ENCODE results near the gene SIGLECL1.
"Not testable (repeated sequence)": the region's sequence is repeated elsewhere in the genome, so short reads cannot be mapped to it uniquely, and the experiment has no call there.

The SIGLECL1 gene

DNA sequence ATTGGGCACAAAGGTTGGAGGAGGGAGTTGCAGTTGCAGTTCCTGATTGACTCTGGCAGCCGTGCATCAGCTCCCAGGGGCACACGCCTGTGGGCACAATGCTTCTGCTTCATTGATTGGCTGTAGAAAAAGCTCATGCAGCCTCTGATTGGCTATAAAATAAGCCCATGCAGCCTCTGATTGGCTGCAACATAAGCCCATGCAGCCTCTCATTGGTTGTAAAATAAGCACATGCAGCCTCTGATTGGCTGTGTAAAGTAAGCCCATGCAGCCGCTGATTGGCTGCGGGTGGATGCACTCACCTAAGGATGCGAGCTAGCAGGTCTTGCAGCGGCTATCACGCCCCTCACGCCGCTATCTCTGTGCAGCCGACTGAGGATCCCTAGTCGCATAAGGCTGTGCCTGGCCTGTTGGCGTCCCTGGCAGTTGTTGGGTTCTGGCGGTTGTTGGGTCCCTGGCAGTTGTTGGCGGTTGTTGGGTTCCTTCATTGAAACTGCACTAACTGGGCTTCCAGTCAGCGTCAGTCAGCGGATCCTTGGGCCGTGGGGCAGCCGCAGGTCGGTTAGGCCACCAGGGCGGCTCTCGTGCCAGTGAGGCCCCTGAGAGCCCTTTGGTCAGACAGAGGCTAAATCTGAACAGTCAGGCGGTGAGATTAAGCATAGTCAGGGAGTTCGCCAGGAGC is at the start of gene SIGLECL1:
Gene SIGLECL1 (plus strand): TSS at position 295 of the 682 bp plus-strand sequence. CDS start 12,993 bp downstream, outside the sequence.
- no peak for DNase-seq (ENCODE audit: low spot score)

DNA sequence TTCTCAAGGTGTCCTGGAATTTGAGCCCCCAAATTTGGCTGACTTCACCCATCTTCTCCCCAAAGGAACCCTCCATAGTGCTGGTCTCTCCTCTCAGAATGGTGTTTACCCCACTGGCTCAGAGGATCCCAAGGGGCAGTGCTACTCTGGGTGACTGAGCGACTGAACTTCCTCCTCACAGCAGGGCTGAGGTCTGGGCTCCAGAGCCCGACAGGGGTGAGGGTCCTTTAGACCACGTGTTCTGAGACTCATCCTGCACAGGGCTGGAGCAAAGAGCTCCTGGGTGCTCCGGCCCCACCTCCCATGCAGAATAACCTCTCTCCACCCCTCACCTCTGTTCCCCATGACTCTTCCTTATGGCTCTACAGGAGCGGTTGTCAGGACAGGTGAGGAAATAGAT is 49.2 kb upstream of the SIGLECL1 start:
- DNase-seq (ENCODE audit: low spot score): no peak

GRCh38 chr19:51203916-51204315 is 47.0 kb upstream of the SIGLECL1 start:
- DNase-seq (ENCODE audit: low spot score): no peak

GRCh38 chr19:51204321-51204720 is 46.6 kb upstream of the SIGLECL1 start:
- no peak for DNase-seq (ENCODE audit: low spot score)

- no peak for DNase-seq (ENCODE audit: low spot score)
Observed at GRCh38 chr19:51207747-51208146, 43.1 kb upstream of the SIGLECL1 start.

DNA sequence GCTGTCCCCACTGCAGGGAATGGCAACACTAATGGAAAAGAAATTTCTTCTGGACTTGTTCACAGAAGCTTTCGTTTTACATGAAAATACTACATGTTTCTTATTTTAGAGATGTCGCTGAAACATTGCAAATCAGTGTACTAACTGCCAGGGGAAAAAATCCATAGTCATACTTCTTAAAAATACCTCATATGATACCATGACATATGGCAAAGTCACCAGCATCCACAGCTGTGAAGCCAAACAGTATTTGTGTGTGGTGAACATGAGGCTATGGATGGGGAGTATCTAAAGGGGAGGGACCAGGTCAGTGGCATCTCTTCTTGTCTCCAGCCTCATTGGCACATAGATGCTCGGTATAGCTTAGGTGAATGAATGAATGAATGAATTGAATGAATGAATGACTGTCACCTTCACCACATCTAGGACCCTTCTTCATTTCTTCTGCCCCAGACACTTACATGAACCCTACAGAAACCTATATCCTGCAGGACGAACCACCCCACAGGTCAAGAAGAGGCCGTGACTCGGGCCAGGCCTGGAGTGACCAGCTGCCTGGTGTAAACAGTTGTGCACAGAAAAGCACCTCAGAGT is 40.6 kb upstream of the SIGLECL1 start:
- no peak for DNase-seq (ENCODE audit: low spot score)

- DNase-seq (ENCODE audit: low spot score): not testable (repeated sequence)
Observed at GRCh38 chr19:51210874-51211361, 40.0 kb upstream of the SIGLECL1 start.

GRCh38 chr19:51211833-51212232 is 39.0 kb upstream of the SIGLECL1 start:
- DNase-seq (ENCODE audit: low spot score): no peak

DNA sequence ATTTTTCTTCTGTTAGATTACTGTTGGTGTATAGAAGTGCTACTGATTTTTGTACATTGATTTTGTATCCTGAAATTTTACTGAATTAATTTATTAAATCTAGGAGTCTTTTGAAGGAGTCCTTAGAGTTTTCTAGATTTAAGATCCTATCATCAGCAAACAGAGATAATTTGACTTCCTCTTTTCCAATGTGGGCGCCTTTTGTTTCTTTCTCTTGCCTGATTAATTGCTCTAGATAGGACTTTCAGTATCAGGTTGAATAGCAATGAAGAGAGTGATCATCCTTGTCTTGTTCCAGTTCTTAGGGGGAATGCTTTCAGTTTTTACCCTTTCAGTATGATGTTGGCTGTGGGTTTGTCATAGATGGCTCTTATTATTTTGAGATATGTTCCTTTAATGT is 31.6 kb upstream of the SIGLECL1 start:
- DNase-seq (ENCODE audit: low spot score): no peak

GRCh38 chr19:51219971-51220370 is 30.9 kb upstream of the SIGLECL1 start:
- no peak for DNase-seq (ENCODE audit: low spot score)

- DNase-seq (ENCODE audit: low spot score): no peak
Observed at GRCh38 chr19:51220996-51221395, 29.9 kb upstream of the SIGLECL1 start.

DNA sequence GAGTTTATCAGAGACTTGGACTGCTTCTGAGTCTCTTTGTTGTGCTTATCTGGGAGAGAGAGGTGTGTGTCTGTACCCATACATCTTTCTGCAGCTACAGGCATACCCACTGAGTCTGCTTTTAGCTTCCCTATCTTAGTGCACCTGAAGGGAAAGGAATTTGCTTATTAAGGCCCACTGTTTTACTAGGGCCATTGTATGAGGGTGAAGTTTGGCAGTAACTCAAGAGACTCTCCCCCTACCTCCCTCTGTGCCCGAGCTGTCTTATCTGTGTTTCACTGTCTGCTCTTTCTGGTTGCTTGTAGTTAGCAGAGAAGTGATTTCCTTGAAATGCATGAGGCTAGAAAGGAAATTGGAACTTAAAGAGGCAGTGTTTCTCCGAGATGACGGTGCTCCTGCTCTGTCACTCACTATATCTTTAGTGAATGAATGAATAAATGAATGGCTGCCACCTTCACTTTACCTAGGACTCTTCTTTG is 26.7 kb upstream of the SIGLECL1 start:
- no peak for DNase-seq (ENCODE audit: low spot score)

DNA sequence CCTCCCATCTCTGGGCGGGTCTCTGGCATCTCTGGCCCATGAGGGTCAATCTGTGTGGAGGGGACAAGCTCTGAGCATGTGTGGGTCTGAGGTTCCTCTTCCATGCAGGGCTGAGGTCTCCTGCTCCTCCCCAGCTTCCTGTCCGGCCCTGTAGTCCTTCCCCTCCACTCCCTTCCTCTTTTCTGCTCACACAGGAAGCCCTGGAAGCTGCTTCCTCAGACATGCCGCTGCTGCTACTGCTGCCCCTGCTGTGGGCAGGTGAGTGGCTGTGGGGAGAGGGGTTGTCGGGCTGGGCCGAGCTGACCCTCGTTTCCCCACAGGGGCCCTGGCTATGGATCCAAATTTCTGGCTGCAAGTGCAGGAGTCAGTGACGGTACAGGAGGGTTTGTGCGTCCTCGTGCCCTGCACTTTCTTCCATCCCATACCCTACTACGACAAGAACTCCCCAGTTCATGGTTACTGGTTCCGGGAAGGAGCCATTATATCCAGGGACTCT is 25.9 kb upstream of the SIGLECL1 start, which contains the start of gene CD33:
Gene CD33 (plus strand): TSS at position 183 of the 496 bp plus-strand sequence. CDS start 39 bp downstream, at position 222.
- DNase-seq (ENCODE audit: low spot score): not testable (repeated sequence)

DNA sequence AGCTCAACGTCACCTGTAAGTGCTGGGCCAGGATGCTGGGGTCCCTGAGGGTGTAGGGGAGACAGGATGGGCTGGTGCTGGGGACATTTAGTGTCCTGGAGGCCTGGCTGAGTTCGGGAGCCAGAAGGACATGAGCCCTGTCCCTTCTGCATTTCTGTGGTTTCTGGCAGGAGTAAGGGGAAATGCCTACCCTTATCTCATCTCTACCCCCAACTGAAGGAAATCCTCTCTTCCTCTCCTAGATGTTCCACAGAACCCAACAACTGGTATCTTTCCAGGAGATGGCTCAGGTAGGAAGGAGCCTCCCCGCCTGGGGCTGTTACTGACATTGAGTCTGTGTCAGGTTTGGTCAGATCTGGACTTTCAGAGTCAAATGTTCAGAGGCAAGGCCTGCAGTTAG is 24.8 kb upstream of the SIGLECL1 start:
- DNase-seq (ENCODE audit: low spot score): no peak

GRCh38 chr19:51227326-51227725 is 23.6 kb upstream of the SIGLECL1 start:
- no peak for DNase-seq (ENCODE audit: low spot score)

DNA sequence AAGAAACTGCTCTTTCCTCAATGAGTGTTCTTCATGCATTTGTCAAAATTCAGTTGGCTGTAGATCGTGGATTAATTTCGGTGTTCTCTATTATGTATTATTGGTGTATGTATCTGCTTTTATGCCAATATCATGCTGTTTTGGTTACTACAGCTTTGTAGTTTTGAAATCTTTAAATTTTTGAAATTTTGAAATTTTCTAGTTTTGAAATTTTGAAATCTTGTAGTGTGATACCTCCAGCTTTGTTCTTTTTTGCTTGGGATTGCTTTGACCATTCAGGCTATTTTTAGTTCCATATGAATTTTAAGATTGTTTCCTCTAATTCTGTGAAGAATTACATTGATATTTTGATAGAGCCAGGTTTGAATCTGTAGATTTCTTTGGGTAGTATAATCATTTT is 22.9 kb upstream of the SIGLECL1 start:
- DNase-seq (ENCODE audit: low spot score): no peak

GRCh38 chr19:51240866-51241265 is 10.0 kb upstream of the SIGLECL1 start:
- DNase-seq (ENCODE audit: low spot score): no peak

DNA sequence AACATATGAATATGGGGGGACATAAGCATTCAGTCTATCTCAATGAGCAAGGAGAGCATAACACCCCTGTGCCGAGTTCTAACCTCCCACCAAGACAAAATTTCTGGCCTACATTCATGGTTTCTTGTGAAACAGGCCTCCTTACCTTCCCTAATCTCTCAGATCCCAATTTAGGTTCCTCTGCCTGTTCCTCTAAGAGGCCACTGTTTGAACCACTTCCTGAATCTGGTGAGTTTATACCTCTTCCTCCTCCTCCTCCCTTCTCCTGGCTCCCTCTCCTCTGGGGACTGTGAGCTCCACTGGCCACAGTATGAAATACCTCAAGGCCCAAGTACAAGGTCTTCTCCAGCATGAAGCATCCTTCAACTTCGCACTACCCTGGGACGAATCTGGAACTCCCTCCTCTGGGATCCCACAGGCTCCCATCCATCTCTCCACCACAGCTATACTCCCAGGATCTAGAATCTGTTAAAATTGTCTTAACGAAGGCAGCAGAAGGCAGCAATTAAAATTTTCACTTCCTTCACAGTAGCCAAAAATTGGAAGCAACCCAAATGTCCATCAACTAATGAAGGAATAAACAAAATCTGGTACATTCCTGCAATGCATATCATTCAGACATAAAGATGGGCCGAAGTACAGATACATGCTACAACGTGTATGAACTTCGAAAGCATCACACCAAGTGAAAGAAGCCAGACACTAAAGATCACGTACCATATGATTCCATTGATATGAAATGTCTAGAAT is 7.8 kb upstream of the SIGLECL1 start:
- no peak for DNase-seq (ENCODE audit: low spot score)

DNA sequence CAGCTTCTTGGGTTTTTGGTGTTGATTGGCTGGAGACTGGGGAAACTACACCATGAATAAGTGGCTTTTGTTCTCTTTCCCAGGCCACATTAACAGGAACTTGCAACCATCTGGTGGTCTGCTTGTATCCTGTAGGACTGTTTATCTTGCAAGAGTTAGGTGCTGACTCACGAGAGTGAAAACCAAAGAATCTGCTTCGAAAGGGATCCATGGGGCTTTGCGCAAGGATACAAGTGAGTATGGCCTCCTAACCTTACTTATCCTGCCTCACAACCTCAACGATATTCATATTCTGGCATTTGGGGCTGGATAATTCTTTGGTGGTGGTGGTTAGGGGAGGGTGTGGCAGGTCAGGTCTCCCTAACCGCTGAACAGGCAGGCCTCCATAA is 4.7 kb upstream of the SIGLECL1 start:
- DNase-seq (ENCODE audit: low spot score): no peak

GRCh38 chr19:51247972-51248590 is 2.8 kb upstream of the SIGLECL1 start:
- DNase-seq (ENCODE audit: low spot score): no peak

GRCh38 chr19:51251468-51251820 is 564 bp downstream of the SIGLECL1 start:
- no peak for DNase-seq (ENCODE audit: low spot score)
